GM10266 (cell line): ENCODE data around the gene AKR1C2.
"Not testable (repeated sequence)": the region's sequence is repeated elsewhere in the genome, so short reads cannot be mapped to it uniquely, and the experiment has no call there.

ENCODE experiments used
- DNase-seq: peaks from one replicate; pipeline ENCODE4 v3.0.0; 2012; ENCODE audit errors: extremely low spot score
- TF ChIP-seq, protein P1 (sequence below): IDR thresholded peaks from 2 replicates; pipeline ENCODE4 v1.5.1; 2012; ENCODE audit warnings: mild to moderate bottlenecking, low read depth; ENCODE audit not compliant: control insufficient read depth, insufficient read depth; ENCODE audit errors: missing control alignments

AKR1C2 gene

DNA sequence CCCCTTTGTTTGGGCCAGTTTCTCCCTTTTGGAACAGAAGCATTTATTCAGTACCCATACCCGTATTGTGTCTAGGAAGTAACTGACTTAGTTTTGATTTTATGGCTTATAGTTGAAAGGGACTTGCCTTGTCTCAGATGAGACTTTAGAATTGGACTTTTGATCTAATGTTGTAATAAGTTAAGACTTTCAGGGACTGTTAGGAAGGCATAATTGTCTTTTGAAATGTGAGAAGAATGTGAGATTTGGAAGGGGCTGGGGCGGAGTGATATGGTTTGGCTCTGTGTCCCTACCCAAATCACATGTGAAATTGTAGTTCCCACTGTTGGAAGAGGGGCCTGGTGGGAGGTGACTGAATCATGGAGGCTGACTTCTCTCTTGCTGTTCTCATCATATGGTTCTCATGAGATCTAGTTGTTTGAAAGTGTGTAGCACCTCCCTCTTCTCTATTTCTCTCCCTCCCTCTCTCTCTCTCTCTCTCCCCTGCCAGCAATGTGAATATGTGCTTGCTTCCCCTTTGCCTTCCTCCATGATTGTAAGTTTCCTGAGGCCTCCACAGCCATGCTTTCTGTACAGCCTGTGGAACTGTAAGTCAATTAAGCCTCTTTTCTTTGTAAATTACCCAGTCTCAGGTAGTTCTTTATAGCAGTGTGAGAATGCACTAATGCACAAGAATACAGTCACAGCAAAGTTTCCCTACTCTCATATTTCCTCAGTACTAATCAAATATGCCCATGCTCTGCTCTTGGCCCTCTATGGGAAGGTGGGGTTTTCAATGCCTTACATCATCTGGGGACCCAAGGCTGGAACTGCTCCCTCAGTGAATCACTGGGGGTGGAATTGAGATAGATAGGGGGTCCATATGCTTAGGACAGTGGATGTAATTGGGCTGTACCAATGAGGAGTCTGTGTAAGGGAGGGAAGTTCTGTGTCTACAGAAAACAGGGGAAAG, 57.6 kb downstream of the AKR1C2 start:
- TF ChIP-seq, protein P1, sequence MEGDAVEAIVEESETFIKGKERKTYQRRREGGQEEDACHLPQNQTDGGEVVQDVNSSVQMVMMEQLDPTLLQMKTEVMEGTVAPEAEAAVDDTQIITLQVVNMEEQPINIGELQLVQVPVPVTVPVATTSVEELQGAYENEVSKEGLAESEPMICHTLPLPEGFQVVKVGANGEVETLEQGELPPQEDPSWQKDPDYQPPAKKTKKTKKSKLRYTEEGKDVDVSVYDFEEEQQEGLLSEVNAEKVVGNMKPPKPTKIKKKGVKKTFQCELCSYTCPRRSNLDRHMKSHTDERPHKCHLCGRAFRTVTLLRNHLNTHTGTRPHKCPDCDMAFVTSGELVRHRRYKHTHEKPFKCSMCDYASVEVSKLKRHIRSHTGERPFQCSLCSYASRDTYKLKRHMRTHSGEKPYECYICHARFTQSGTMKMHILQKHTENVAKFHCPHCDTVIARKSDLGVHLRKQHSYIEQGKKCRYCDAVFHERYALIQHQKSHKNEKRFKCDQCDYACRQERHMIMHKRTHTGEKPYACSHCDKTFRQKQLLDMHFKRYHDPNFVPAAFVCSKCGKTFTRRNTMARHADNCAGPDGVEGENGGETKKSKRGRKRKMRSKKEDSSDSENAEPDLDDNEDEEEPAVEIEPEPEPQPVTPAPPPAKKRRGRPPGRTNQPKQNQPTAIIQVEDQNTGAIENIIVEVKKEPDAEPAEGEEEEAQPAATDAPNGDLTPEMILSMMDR = no peak
- no peak for DNase-seq

DNA sequence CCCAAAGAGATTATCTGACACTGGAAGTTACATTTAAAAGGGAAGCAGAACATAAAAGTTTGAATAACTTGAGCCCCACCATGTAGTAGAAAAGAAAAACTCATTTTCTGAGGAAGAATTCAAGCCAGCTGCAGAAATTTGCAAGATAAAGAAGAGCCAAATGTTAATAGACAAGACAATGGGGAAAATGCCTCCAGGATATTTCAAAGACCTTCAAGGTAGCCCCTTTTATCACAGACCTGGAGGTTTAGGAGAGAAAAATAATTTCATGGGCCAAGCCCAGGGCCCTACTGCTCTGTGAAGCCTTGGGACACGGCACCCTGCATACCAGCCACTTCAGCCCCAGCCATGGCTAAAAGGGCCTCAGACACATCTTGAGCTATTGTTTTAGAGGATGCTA, 58.8 kb downstream of the AKR1C2 start:
- TF ChIP-seq, protein P1 = no peak
- DNase-seq = no peak

DNA sequence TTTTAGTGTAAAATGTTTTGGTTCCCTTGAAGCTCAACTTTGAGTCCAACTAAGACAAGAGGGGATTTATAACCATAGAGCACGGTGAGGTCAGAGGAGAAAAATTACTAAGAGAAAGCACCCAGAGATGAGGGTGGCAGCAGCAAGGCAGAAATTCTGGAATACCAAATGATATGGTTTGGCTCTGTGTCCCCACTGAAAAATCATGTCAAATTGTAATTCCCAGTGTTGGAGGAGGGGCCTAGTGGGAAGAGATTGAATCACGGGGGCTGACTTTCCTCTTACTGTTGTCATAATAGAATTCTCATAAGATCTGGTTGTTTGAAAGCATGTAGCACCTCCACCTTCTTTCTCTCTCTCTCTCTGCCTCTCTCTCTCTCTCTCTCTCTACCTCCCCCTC, 59.8 kb downstream of the AKR1C2 start:
- TF ChIP-seq, protein P1 = no peak
- DNase-seq = no peak

- not testable (repeated sequence) for DNase-seq
These were observed 60.2 kb downstream of the AKR1C2 start for GRCh38 chr10:4943416-4943815.

DNA sequence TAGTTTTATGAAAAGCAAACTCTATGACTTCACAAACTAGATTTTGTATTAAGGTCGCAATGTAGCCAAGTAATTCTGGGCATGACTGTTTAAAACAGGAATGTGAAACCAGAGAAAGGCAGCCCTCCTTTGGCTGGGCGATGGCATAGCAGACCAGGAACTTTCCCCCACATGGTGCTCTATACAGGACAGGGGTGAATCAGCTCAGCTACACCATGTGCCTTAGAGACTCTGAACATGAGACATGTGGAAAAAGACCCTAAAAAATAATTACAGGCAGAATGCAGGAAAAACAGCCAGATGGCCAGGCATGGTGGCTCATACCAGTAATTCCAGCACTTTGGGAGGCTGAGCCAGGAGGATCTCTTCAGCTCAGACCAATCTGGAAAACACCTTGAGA, 60.7 kb downstream of the AKR1C2 start:
- not testable (repeated sequence) for DNase-seq

DNA sequence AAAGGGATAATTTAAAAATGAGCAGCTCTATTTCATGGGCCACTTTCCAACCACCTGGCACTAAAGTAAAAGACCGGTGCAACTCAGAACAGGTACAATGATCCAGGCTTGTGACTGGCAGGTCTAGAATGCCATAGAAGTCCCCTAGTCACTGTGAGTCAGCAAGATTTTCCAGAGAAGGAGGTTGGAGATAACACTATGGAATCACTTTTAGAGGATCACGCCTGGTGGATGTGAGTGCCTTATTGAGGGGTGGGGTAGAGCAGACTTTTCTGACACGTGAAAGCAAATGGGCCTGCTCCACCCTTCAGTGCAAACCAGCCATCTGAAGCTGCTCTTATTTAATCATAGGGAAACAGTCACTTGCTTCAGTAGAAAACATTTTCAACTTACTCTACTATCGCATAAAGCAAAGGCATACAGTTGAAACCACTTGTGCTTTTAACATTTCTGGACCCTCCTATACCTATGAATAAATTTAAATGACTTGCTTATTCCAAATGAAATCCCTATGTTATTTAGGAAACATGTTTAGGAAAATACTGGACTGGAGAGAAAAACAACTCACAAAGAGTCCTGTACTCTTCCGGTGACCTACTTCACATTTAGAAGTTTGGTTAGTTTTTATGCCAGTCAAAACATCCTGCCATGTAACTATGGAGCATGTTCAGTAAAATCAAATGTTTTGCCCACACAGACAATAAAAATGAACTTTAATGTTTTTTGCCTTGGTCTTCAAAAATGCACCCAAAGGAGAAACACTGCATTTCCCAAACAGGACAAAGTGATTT, 61.9 kb downstream of the AKR1C2 start:
- TF ChIP-seq, protein P1 = no peak
- DNase-seq = no peak

- not testable (repeated sequence) for DNase-seq
These were observed 62.7 kb downstream of the AKR1C2 start for GRCh38 chr10:4940909-4941308.

GRCh38 chr10:4940073-4940428, 63.6 kb downstream of the AKR1C2 start:
- DNase-seq = not testable (repeated sequence)

- no peak for DNase-seq
- TF ChIP-seq, protein P1 = no peak
These were observed 64.2 kb downstream of the AKR1C2 start for GRCh38 chr10:4939224-4940072.
